Large intestine (tissue), 3 donors: ENCODE data around the gene LPCAT3. TPM values are rescaled to one million over a fixed set of nuclear protein-coding genes. Genes with fewer than 3 reads are reported as not detected.

ENCODE experiments used
- DNase-seq, 2 donors: peaks; one replicate each; pipeline versions ENCODE4 v3.0.0 to v3.0.0-alpha.2; 2013
- H3K27ac ChIP-seq: one replicate; pipeline ENCODE4 v1.5.1; 2013; ENCODE audit warnings: low read length
- H3K27me3 ChIP-seq: 2 replicates; pipeline ENCODE4 v1.6.1; 2013; ENCODE audit warnings: low read length; ENCODE audit not compliant: control insufficient read depth, insufficient read depth
- H3K36me3 ChIP-seq: 2 replicates; pipeline ENCODE4 v1.6.1; 2013; ENCODE audit warnings: low read length; ENCODE audit not compliant: control insufficient read depth, insufficient read depth
- H3K4me1 ChIP-seq: one replicate; pipeline ENCODE4 v1.6.1; 2013; ENCODE audit warnings: low read length; ENCODE audit not compliant: control insufficient read depth, insufficient read depth
- H3K4me3 ChIP-seq: one replicate; pipeline ENCODE4 v1.5.1; 2013; ENCODE audit warnings: low read length
- H3K9me3 ChIP-seq: one replicate; pipeline ENCODE4 v1.6.1; 2013; ENCODE audit warnings: mild to moderate bottlenecking, low read depth, low read length, moderate library complexity; ENCODE audit not compliant: control insufficient read depth
- WGBS: methylation state at CpG from one replicate; pipeline ENCODE4 v1.1.5; 2013; ENCODE audit warnings: low lambda C conversion rate; ENCODE audit not compliant: insufficient coverage; 5-methylcytosine and 5-hydroxymethylcytosine counted together
- polyA plus RNA-seq: library from polyadenylated mRNA; unstranded; fragments of 120-200 nt; gene quantifications from one replicate; pipeline ENCODE4 v1.2.1, GENCODE V29; 2013

The LPCAT3 gene
- polyA plus RNA-seq, 1 donor = 81.6 TPM

DNA sequence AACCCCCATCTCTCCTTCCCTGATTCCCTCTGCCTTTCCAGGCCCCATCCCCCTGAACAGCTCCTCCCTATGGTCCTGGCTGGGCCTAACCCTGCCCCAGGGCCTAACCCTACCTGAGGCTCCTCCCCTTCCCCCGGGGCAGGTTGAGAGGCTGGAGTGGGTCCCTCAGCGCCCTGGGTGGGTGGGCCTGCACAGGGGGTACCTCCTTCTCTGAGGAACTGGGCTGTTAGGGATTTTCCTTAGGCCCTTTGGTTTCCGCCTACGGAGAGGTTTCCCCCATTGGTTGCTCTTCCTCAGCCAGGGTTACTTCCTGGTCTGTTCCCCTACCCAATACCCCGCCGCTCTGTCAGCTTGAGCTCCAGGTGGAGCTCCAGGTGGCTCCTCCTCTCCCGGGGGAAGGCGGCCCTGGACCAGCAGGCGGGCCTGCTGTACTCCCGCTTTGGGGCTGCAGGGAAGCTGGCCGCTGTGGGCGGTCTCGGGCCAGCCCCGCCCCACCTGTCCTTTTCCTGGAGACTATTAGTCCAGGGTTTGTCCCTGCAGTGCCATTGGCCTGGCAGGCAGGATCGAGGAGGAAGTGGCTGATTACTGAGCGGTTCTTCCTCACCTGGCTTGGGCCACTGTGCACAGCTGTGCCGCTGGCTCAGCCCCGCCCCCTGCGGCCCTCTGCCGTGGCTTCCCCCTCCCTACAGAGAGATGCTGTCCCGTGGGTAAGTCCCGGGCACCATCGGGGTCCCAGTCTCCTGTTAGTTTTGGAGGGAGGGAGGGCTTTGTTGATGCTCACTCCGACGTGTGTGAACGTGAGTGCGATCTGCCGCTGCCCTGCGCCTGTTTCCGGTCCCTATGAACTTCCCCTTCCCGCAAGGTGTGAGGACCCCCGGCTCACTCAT lies 72.0 kb downstream of the LPCAT3 start:
- Histone ChIP-seq H3K4me1 (peaks cover 25% of the 10 kb centered on the region), H3K27ac (peak overlapping the region; percentile 98), H3K27me3 (no peaks in the 10 kb centered on the region), H3K9me3 (no peaks in the 10 kb centered on the region), H3K36me3 (peaks cover 14% of the 10 kb centered on the region), H3K4me3 (peak overlapping the region; percentile 57)
- DNase-seq = peak; percentile 97 to 99
- WGBS = no CpG with 5 or more reads among the region's 32 CpGs

DNA sequence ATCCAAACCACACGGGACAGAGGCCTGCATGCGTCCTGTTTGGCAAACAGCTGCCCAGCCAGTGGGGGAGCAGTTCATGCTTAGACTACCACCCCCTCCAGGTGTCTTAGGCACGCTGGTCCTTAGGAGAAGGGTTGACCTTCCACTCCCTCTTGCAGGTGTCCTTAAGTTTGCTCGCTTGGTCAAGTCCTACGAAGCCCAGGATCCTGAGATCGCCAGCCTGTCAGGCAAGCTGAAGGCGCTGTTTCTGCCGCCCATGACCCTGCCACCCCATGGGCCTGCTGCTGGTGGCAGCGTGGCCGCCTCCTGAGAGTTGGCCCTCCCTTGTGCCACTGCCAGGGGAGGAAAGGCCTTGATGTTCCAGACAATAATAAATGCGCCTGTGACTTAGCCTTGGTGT lies 72.7 kb downstream of the LPCAT3 start:
- peak overlapping the region; percentile 98 for H3K27ac ChIP-seq
- no CpG with 5 or more reads among the region's 11 CpGs for WGBS
- DNase-seq = no peak
- H3K4me3 ChIP-seq = peak overlapping the region; percentile 29
- H3K27me3 ChIP-seq = no peaks in the 10 kb centered on the region
- H3K9me3 ChIP-seq = no peaks in the 10 kb centered on the region
- peaks cover 21% of the 10 kb centered on the region for H3K36me3 ChIP-seq
- H3K4me1 ChIP-seq = peaks cover 25% of the 10 kb centered on the region

DNA sequence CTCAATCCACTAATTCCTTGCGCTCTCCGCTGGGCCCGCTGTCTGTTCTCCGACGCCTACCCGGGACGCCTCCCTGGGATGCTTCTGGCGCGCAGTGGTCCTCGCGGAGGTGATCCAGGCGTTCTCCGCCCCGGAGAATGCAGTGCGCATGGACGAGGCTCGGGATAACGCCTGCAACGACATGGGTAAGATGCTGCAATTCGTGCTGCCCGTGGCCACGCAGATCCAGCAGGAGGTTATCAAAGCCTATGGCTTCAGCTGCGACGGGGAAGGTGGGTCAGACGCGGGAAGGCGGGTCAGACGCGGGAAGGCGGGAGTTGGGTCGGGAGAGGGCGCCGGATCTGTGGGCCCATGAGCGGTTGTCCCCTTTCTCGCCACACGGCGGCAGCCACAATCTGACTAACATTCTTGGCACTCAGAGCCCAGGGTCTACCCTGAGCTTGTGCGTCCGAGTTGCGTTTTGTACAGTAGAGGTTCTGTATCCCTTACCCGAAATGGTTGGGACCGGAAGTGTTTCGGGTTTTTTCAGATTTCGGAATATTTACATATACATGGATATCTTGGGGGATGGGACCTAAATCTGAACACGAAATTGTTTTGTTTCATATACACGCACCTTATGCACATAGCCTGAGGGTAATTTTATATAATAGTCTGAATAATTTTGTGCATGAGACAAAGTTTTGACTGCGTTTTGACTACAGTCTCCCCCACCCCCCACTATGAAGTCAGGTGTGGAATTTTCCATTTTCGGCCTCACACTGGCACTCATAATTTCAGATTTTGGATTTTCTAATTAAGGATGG lies 73.7 kb downstream of the LPCAT3 start:
- H3K4me1 ChIP-seq = peaks cover 25% of the 10 kb centered on the region
- peaks cover 25% of the 10 kb centered on the region for H3K36me3 ChIP-seq
- no peaks in the 10 kb centered on the region for H3K27me3 ChIP-seq
- H3K27ac ChIP-seq = peak overlapping the region; percentile 98
- peak; percentile 86 to 92 for DNase-seq
- H3K4me3 ChIP-seq = peak overlapping the region; percentile 70
- WGBS = 20% methylated on average over 6 of the region's 48 CpGs
- H3K9me3 ChIP-seq = no peaks in the 10 kb centered on the region

DNA sequence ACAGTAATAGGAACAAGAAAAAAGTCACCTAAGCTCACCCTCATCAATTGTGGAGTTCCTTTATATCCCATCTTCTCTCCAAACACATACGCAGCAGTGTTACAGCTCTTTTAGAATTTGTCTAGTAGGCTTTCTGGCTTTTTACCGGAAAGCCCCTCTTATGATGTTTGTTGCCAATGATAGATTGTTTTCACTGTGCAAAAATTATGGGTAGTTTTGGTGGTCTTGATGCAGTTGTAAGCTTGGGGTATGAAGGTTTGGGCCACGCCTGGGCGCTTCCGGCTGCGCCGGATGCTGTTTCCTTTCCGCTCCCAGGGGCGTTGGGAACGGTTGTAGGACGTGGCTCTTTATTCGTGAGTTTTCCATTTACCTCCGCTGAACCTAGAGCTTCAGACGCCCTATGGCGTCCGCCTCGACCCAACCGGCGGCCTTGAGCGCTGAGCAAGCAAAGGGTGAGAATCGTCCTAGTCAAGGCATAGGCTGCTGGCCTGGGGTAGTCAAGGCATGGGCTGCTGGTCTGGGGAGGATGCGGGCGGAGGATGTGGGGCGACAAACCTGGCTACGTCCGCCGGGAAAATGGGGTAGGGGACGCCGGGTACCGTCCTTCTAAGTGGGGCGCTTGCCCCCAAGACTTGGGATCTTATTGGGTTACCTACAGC lies 74.4 kb downstream of the LPCAT3 start, which contains the start of the genes C12orf57 and RNU7-1:
C12orf57 (plus strand) TSS at position 301 of the 659 bp plus-strand sequence; CDS start at position 401, 100 bp downstream.
RNU7-1 (plus strand) TSS at position 95 of the 659 bp plus-strand sequence.
- Histone ChIP-seq H3K27ac (peak within 1 kb of the TSS; percentile 98), H3K9me3 (no peaks in the 10 kb centered on the region), H3K4me1 (peaks cover 25% of the 10 kb centered on the region), H3K36me3 (peaks cover 31% of the 10 kb centered on the region), H3K4me3 (peak within 1 kb of the TSS; percentile 70), H3K27me3 (no peaks in the 10 kb centered on the region)
- peak; percentile 92 to 95 for DNase-seq
- no CpG with 5 or more reads among the region's 31 CpGs for WGBS

DNA sequence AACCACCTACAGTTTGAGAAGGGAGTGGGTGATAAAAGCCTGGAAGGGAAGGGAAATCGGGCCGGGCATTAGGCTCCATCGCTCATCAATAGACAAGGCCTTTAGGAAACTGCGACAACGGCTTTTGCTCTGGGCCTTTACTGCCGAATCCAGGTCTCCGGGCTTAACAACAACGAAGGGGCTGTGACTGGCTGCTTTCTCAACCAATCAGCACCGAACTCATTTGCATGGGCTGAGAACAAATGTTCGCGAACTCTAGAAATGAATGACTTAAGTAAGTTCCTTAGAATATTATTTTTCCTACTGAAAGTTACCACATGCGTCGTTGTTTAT lies 74.9 kb downstream of the LPCAT3 start:
- Histone ChIP-seq H3K27ac (peak overlapping the region; percentile 98), H3K36me3 (peaks cover 36% of the 10 kb centered on the region), H3K27me3 (no peaks in the 10 kb centered on the region), H3K4me3 (peak overlapping the region; percentile 70), H3K9me3 (no peaks in the 10 kb centered on the region), H3K4me1 (peaks cover 27% of the 10 kb centered on the region)
- no CpG with 5 or more reads among the region's 13 CpGs for WGBS
- DNase-seq = peak; percentile 85 to 89

DNA sequence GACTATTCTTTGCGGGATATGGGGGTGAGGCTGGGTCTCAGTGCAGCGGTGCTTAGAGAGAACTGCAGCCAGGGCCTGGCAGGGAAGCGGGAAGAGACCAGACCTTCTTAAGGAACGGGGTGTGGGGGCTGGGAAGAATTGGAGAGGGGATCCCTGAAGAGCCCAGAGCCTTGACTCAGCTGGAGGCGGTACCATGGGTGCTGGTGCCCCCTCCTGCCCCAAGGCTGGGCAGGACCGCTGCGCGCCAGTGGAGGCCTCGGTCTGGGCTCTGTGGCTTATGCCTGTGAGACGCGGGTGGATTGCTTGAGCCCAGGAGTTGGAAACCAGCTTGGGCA lies 76.0 kb downstream of the LPCAT3 start:
- no CpG with 5 or more reads among the region's 11 CpGs for WGBS
- Histone ChIP-seq H3K27me3 (no peaks in the 10 kb centered on the region), H3K4me1 (peaks cover 30% of the 10 kb centered on the region), H3K36me3 (peaks cover 37% of the 10 kb centered on the region), H3K4me3 (no peak overlapping the region), H3K27ac (no peak overlapping the region), H3K9me3 (no peaks in the 10 kb centered on the region)
- peak in 1 of 2 donors; percentile 14 for DNase-seq

DNA sequence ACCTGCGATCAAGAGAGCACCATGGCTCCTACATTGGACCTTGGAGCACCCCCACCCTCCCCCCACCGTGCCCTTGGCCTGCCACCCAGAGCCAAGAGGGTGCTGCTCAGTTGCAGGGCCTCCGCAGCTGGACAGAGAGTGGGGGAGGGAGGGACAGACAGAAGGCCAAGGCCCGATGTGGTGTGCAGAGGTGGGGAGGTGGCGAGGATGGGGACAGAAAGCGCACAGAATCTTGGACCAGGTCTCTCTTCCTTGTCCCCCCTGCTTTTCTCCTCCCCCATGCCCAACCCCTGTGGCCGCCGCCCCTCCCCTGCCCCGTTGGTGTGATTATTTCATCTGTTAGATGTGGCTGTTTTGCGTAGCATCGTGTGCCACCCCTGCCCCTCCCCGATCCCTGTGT lies 76.5 kb downstream of the LPCAT3 start:
- H3K27ac ChIP-seq = no peak overlapping the region
- peaks cover 38% of the 10 kb centered on the region for H3K36me3 ChIP-seq
- H3K9me3 ChIP-seq = no peaks in the 10 kb centered on the region
- no peak overlapping the region for H3K4me3 ChIP-seq
- H3K4me1 ChIP-seq = peaks cover 29% of the 10 kb centered on the region
- peak in 1 of 2 donors; percentile 20 for DNase-seq
- H3K27me3 ChIP-seq = no peaks in the 10 kb centered on the region
- WGBS = no CpG with 5 or more reads among the region's 12 CpGs

DNA sequence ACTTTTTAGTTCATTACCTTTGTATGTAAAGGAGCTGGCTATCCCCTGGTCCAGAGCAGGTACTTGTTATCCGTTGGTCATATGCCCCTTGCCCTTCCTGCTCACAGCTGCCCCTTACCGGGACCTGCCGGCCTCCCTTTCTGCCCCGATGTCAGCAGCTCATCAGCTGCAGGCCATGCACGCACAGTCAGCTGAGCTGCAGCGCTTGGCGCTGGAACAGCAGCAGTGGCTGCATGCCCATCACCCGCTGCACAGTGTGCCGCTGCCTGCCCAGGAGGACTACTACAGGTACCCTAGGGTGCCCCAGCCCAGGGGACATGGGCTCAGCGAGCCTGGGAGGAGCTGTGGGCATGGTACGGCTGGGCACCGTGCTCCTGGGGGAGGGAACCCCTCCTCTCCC lies 77.0 kb downstream of the LPCAT3 start:
- DNase-seq = no peak
- no peak overlapping the region for H3K27ac ChIP-seq
- peaks cover 43% of the 10 kb centered on the region for H3K36me3 ChIP-seq
- no CpG with 5 or more reads among the region's 12 CpGs for WGBS
- no peaks in the 10 kb centered on the region for H3K9me3 ChIP-seq
- no peak overlapping the region for H3K4me3 ChIP-seq
- H3K4me1 ChIP-seq = peaks cover 31% of the 10 kb centered on the region
- H3K27me3 ChIP-seq = no peaks in the 10 kb centered on the region

DNA sequence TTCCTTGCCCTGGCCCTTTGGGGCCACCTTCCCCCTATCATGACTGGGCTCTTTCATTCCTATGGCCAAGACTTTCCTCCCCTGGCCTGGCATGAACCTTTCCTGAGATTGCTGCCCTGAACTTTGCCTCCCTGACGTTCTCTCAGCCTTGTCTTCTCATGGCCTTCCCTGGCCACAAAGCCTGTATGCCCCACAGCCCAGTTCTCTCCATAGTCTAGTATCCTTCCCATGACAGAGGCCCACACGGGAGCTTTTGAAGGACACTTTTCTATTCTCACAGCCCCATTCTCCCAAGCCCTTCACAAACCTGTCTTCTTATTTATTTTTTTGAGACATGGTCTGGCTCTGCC lies 79.1 kb downstream of the LPCAT3 start:
- DNase-seq = peak in 1 of 2 donors; percentile 29
- H3K9me3 ChIP-seq = no peaks in the 10 kb centered on the region
- no peak overlapping the region for H3K4me3 ChIP-seq
- peaks cover 15% of the 10 kb centered on the region for H3K4me1 ChIP-seq
- 0% methylated on average over 1 of the region's 2 CpGs for WGBS
- peaks cover 60% of the 10 kb centered on the region for H3K36me3 ChIP-seq
- H3K27me3 ChIP-seq = no peaks in the 10 kb centered on the region
- no peak overlapping the region for H3K27ac ChIP-seq
